ENCODE data around the gene CEP78. TPM values are rescaled to one million over a fixed set of nuclear protein-coding genes. Genes with fewer than 3 reads are reported as not detected.
A peak's percentile ranks its signal among the peaks of the same experiment; 100 is the strongest.
"Not testable (repeated sequence)": the region's sequence is repeated elsewhere in the genome, so short reads cannot be mapped to it uniquely, and the experiment has no call there.

Gene CEP78
- total RNA-seq (54.3 TPM), polyA plus RNA-seq (6.4 TPM)

- under 1% methylated on average over 87 of the region's 87 CpGs for WGBS
- Histone ChIP-seq H3K36me3 (ENCODE audit: insufficient read depth) (no peaks in the 10 kb centered on the region), H3K4me3 (ENCODE audit: low read depth, low read length) (peak within 1 kb of the TSS; percentile 91), H3K27ac (ENCODE audit: low read depth) (peak within 1 kb of the TSS; percentile 81), H3K4me1 (ENCODE audit: insufficient read depth) (no peaks in the 10 kb centered on the region)
- peak; percentile 85 for DNase-seq (ENCODE audit: extremely low spot score)
Observed at GRCh38 chr9:78235762-78236550, at the start of gene CEP78. Gene CEP78, plus strand, starts transcription at chr9:78236075. Its CDS starts 276 bp downstream, at chr9:78236351.

GRCh38 chr9:78187763-78188484 lies 48.0 kb upstream of the CEP78 start:
- H3K27ac ChIP-seq (ENCODE audit: low read depth): no peak overlapping the region
- H3K4me3 ChIP-seq (ENCODE audit: low read depth, low read length): no peak overlapping the region
- no peak for DNase-seq (ENCODE audit: extremely low spot score)
- no peaks in the 10 kb centered on the region for H3K4me1 ChIP-seq (ENCODE audit: insufficient read depth)
- no peaks in the 10 kb centered on the region for H3K36me3 ChIP-seq (ENCODE audit: insufficient read depth)
- WGBS: 81% methylated on average over 5 of the region's 5 CpGs

- DNase-seq (ENCODE audit: extremely low spot score): no peak
- 76% methylated on average over 1 of the region's 1 CpG for WGBS
- Histone ChIP-seq H3K27ac (ENCODE audit: low read depth) (no peak overlapping the region), H3K36me3 (ENCODE audit: insufficient read depth) (no peaks in the 10 kb centered on the region), H3K4me1 (ENCODE audit: insufficient read depth) (no peaks in the 10 kb centered on the region), H3K4me3 (ENCODE audit: low read depth, low read length) (no peak overlapping the region)
Observed at GRCh38 chr9:78188594-78188993, 47.3 kb upstream of the CEP78 start.

GRCh38 chr9:78189001-78189400 lies 46.9 kb upstream of the CEP78 start:
- Histone ChIP-seq H3K4me3 (ENCODE audit: low read depth, low read length) (no peak overlapping the region), H3K27ac (ENCODE audit: low read depth) (no peak overlapping the region)

GRCh38 chr9:78189461-78189860 lies 46.4 kb upstream of the CEP78 start:
- no peaks in the 10 kb centered on the region for H3K36me3 ChIP-seq (ENCODE audit: insufficient read depth)
- no peak overlapping the region for H3K27ac ChIP-seq (ENCODE audit: low read depth)
- no peaks in the 10 kb centered on the region for H3K4me1 ChIP-seq (ENCODE audit: insufficient read depth)
- 78% methylated on average over 5 of the region's 5 CpGs for WGBS
- DNase-seq (ENCODE audit: extremely low spot score): no peak
- H3K4me3 ChIP-seq (ENCODE audit: low read depth, low read length): no peak overlapping the region

More at GRCh38 chr9:78189001-78189400, 46.9 kb upstream of the CEP78 start:
- no peaks in the 10 kb centered on the region for H3K36me3 ChIP-seq (ENCODE audit: insufficient read depth)
- no peak for DNase-seq (ENCODE audit: extremely low spot score)
- WGBS: 82% methylated on average over 5 of the region's 5 CpGs
- no peaks in the 10 kb centered on the region for H3K4me1 ChIP-seq (ENCODE audit: insufficient read depth)

- no peaks in the 10 kb centered on the region for H3K4me1 ChIP-seq (ENCODE audit: insufficient read depth)
- H3K27ac ChIP-seq (ENCODE audit: low read depth): no peak overlapping the region
- DNase-seq (ENCODE audit: extremely low spot score): no peak
- H3K4me3 ChIP-seq (ENCODE audit: low read depth, low read length): no peak overlapping the region
- H3K36me3 ChIP-seq (ENCODE audit: insufficient read depth): no peaks in the 10 kb centered on the region
Observed at GRCh38 chr9:78191931-78192330, 43.9 kb upstream of the CEP78 start.

GRCh38 chr9:78196258-78196657 lies 39.6 kb upstream of the CEP78 start:
- WGBS: 87% methylated on average over 1 of the region's 1 CpG
- Histone ChIP-seq H3K36me3 (ENCODE audit: insufficient read depth) (no peaks in the 10 kb centered on the region), H3K4me3 (ENCODE audit: low read depth, low read length) (no peak overlapping the region), H3K4me1 (ENCODE audit: insufficient read depth) (no peaks in the 10 kb centered on the region), H3K27ac (ENCODE audit: low read depth) (no peak overlapping the region)
- DNase-seq (ENCODE audit: extremely low spot score): no peak

- 53% methylated on average over 16 of the region's 16 CpGs for WGBS
- H3K4me1 ChIP-seq (ENCODE audit: insufficient read depth); H3K36me3 ChIP-seq (ENCODE audit: insufficient read depth); DNase-seq (ENCODE audit: extremely low spot score); H3K27ac ChIP-seq (ENCODE audit: low read depth); H3K4me3 ChIP-seq (ENCODE audit: low read depth, low read length): not testable (repeated sequence)
Observed at GRCh38 chr9:78201158-78201777, 34.6 kb upstream of the CEP78 start.

GRCh38 chr9:78207319-78207718 lies 28.6 kb upstream of the CEP78 start:
- 80% methylated on average over 2 of the region's 2 CpGs for WGBS
- H3K36me3 ChIP-seq (ENCODE audit: insufficient read depth): no peaks in the 10 kb centered on the region
- no peak for DNase-seq (ENCODE audit: extremely low spot score)
- no peak overlapping the region for H3K4me3 ChIP-seq (ENCODE audit: low read depth, low read length)
- H3K4me1 ChIP-seq (ENCODE audit: insufficient read depth): no peaks in the 10 kb centered on the region
- no peak overlapping the region for H3K27ac ChIP-seq (ENCODE audit: low read depth)

- Histone ChIP-seq H3K4me1 (ENCODE audit: insufficient read depth) (no peaks in the 10 kb centered on the region), H3K36me3 (ENCODE audit: insufficient read depth) (no peaks in the 10 kb centered on the region), H3K4me3 (ENCODE audit: low read depth, low read length) (no peak overlapping the region), H3K27ac (ENCODE audit: low read depth) (no peak overlapping the region)
- 41% methylated on average over 4 of the region's 4 CpGs for WGBS
- no peak for DNase-seq (ENCODE audit: extremely low spot score)
Observed at GRCh38 chr9:78207901-78208300, 28.0 kb upstream of the CEP78 start.

- no peak overlapping the region for H3K4me3 ChIP-seq (ENCODE audit: low read depth, low read length)
- H3K36me3 ChIP-seq (ENCODE audit: insufficient read depth): no peaks in the 10 kb centered on the region
- no peak overlapping the region for H3K27ac ChIP-seq (ENCODE audit: low read depth)
- WGBS: 80% methylated on average over 7 of the region's 7 CpGs
- no peak for DNase-seq (ENCODE audit: extremely low spot score)
- H3K4me1 ChIP-seq (ENCODE audit: insufficient read depth): no peaks in the 10 kb centered on the region
Observed at GRCh38 chr9:78209127-78209526, 26.7 kb upstream of the CEP78 start.

- Histone ChIP-seq H3K27ac (ENCODE audit: low read depth) (no peak overlapping the region), H3K4me3 (ENCODE audit: low read depth, low read length) (no peak overlapping the region), H3K4me1 (ENCODE audit: insufficient read depth) (no peaks in the 10 kb centered on the region), H3K36me3 (ENCODE audit: insufficient read depth) (no peaks in the 10 kb centered on the region)
- no peak for DNase-seq (ENCODE audit: extremely low spot score)
- WGBS: 89% methylated on average over 4 of the region's 4 CpGs
Observed at GRCh38 chr9:78210841-78211301, 25.0 kb upstream of the CEP78 start.

- Histone ChIP-seq H3K36me3 (ENCODE audit: insufficient read depth) (no peaks in the 10 kb centered on the region), H3K4me1 (ENCODE audit: insufficient read depth) (no peaks in the 10 kb centered on the region), H3K27ac (ENCODE audit: low read depth) (no peak overlapping the region), H3K4me3 (ENCODE audit: low read depth, low read length) (no peak overlapping the region)
- DNase-seq (ENCODE audit: extremely low spot score): no peak
Observed at GRCh38 chr9:78212868-78213267, 23.0 kb upstream of the CEP78 start.

- no peak for DNase-seq (ENCODE audit: extremely low spot score)
- no peaks in the 10 kb centered on the region for H3K4me1 ChIP-seq (ENCODE audit: insufficient read depth)
- no peak overlapping the region for H3K27ac ChIP-seq (ENCODE audit: low read depth)
- WGBS: 15% methylated on average over 4 of the region's 4 CpGs
- H3K4me3 ChIP-seq (ENCODE audit: low read depth, low read length): no peak overlapping the region
- no peaks in the 10 kb centered on the region for H3K36me3 ChIP-seq (ENCODE audit: insufficient read depth)
Observed at GRCh38 chr9:78213712-78214111, 22.2 kb upstream of the CEP78 start.

All from urinary bladder (tissue), 4 donors.